Transverse colon (tissue), 4 donors: Measurements from ENCODE around the gene INCA1. TPM values are rescaled to one million over a fixed set of nuclear protein-coding genes. Genes with fewer than 3 reads are reported as not detected.

ENCODE experiments used
- DNase-seq: peaks from one replicate; pipeline ENCODE4 v3.0.0-alpha.2; 2019
- H3K27ac ChIP-seq, 4 donors: fragments of 200-600 bp; sonication (generic); 2 replicates each; pipeline ENCODE4 v1.5.1; 2016 to 2018; ENCODE audit warnings: inconsistent platforms in 4 of 4
- H3K27me3 ChIP-seq: fragments of 200-600 bp; sonication (generic); 2 replicates; pipeline ENCODE4 v1.5.1; 2017; ENCODE audit warnings: inconsistent platforms
- H3K36me3 ChIP-seq, 4 donors: fragments of 200-600 bp; sonication (generic); 2 replicates each; pipeline ENCODE4 v1.5.1; 2017 to 2019; ENCODE audit warnings: inconsistent platforms in 4 of 4
- H3K4me1 ChIP-seq, 4 donors: fragments of 200-600 bp; sonication (generic); 2 replicates each; pipeline ENCODE4 v1.5.1; 2017 to 2020; ENCODE audit warnings: inconsistent platforms in 4 of 4
- H3K4me3 ChIP-seq, 4 donors: fragments of 200-600 bp; sonication (generic); 1 replicate in 1 of 4; 2 replicates in 3 of 4; pipeline versions ENCODE4 v1.5.1 to v1.6.1; 2017 to 2019; ENCODE audit warnings: inconsistent platforms in 4 of 4
- H3K9me3 ChIP-seq, 2 donors: fragments of 200-600 bp; sonication (generic); 2 replicates each; pipeline ENCODE4 v1.5.1; 2017 to 2019; ENCODE audit warnings: inconsistent platforms in 2 of 2
- EP300 ChIP-seq: sonication (generic); formaldehyde crosslinking; IDR thresholded peaks from one replicate; pipeline ENCODE4 v1.6.1; 2017; ENCODE audit warnings: antibody characterized with exemption, low read depth
- POLR2A ChIP-seq: fragments of 450-650 bp; IDR thresholded peaks from one replicate; pipeline ENCODE4 v1.6.1; 2016; ENCODE audit warnings: antibody characterized with exemption, mild to moderate bottlenecking, moderate library complexity
- POLR2AphosphoS5 ChIP-seq, 3 donors: sonication (generic); formaldehyde crosslinking; IDR thresholded peaks; one replicate each; pipeline ENCODE4 v1.6.1; 2016; ENCODE audit warnings: antibody characterized with exemption in 3 of 3
- WGBS, 2 donors: methylation state at CpG; one replicate each; pipeline ENCODE4 v1.1.5; 2018; ENCODE audit warnings: low coverage in 1 of 2; 5-methylcytosine and 5-hydroxymethylcytosine counted together
- in situ Hi-C, 4 donors: fragments of 200-750 bp; cut with MboI; loops; one replicate each; pipeline versions ENCODE4 v1.15.0 to v1.15.1; 2017; ENCODE audit warnings: low sequenced_read_pairs in 3 of 4, low pct_ligation_motif_present in 1 of 4, low pct_unique_long_range_greater_than_20kb in 1 of 4
- intact Hi-C: fragments of 100-400 bp; cut with DNase I; formaldehyde crosslinking; loops from one replicate; pipeline ENCODE4 v1.15.1; 2023; ENCODE audit warnings: low total_unique reads
- total RNA-seq, 4 donors: library from RNA; depleted of rRNA; stranded (reverse); fragments of >200 nt; gene quantifications; one replicate each; pipeline ENCODE4 v1.1.0, GENCODE V29; 2016
- TF ChIP-seq, protein P1 (sequence below), 5 experiments: fragments of 200-600 bp in 3 of 5; fragments of 450-650 bp in 2 of 5; sonication (generic) in 3 of 5; IDR thresholded peaks; 1 replicate in 2 of 5; 2 replicates in 3 of 5; pipeline ENCODE4 v1.5.1; 2016 to 2017; ENCODE audit warnings: antibody characterized with exemption in 5 of 5, inconsistent platforms in 3 of 5, mild to moderate bottlenecking in 2 of 5, moderate library complexity in 1 of 5

Gene INCA1
- total RNA-seq, 4 donors from 2014 or later, result 1.8 to 2.2 TPM; not detected in 2

GRCh38 chr17:4947411-4948165 is 49.7 kb downstream of the INCA1 start:
- no peaks in the 10 kb centered on the region for H3K27me3 ChIP-seq
- H3K4me1 ChIP-seq, result peaks cover 29 to 58% (median 40%) of the 10 kb centered on the region in 4 donors
- TF ChIP-seq POLR2AphosphoS5 (IDR thresholded peaks at IDR 0.05) (peak in 2 of 3 donors; percentile 3 to 4), EP300 (no peak), POLR2A (no peak)
- TF ChIP-seq, protein P1, sequence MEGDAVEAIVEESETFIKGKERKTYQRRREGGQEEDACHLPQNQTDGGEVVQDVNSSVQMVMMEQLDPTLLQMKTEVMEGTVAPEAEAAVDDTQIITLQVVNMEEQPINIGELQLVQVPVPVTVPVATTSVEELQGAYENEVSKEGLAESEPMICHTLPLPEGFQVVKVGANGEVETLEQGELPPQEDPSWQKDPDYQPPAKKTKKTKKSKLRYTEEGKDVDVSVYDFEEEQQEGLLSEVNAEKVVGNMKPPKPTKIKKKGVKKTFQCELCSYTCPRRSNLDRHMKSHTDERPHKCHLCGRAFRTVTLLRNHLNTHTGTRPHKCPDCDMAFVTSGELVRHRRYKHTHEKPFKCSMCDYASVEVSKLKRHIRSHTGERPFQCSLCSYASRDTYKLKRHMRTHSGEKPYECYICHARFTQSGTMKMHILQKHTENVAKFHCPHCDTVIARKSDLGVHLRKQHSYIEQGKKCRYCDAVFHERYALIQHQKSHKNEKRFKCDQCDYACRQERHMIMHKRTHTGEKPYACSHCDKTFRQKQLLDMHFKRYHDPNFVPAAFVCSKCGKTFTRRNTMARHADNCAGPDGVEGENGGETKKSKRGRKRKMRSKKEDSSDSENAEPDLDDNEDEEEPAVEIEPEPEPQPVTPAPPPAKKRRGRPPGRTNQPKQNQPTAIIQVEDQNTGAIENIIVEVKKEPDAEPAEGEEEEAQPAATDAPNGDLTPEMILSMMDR (IDR thresholded peaks at IDR 0.05), result no peak
- H3K4me3 ChIP-seq, result peak overlapping the region; percentile 52 to 100 (median 84)
- no peaks in the 10 kb centered on the region for H3K9me3 ChIP-seq
- peaks cover 0 to 6% (median 0%) of the 10 kb centered on the region in 4 donors for H3K36me3 ChIP-seq
- DNase-seq, result peak; percentile 81
- intact Hi-C loops, result no loop called here
- peak overlapping the region; percentile 95 to 100 (median 100) for H3K27ac ChIP-seq
- WGBS, 2 donors, result 1% methylated on average over 49 of the region's 56 CpGs; no CpG with 5 or more reads in 1 of the 2 donors
- in situ Hi-C loops, result no loop called here

DNA sequence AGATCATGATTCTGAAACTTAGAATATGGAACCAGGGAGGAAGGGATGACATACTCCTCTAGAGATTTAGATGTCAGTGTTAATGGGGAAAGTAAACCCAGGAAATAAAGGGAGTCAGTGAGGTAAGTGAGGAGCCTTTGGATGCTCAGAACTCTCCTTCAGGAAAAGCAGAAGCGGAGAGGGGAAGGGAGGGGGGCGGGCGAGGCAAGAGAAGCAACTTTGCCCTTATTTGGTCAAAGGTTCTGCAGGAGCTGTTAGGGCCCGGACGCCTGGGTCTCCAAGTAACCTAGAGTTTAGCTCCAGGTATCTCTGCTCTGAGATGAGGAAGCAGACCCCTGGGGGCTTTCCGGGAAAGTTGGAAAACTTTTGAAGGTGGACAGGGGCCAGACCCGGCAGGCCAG is 50.3 kb downstream of the INCA1 start:
- H3K27ac ChIP-seq, result peak overlapping the region; percentile 95 to 100 (median 100)
- DNase-seq, result no peak
- intact Hi-C loops (no loop called here), in situ Hi-C loops (no loop called here)
- peaks cover 30 to 63% (median 40%) of the 10 kb centered on the region in 4 donors for H3K4me1 ChIP-seq
- H3K36me3 ChIP-seq, result peaks cover 0 to 6% (median 0%) of the 10 kb centered on the region in 4 donors
- H3K9me3 ChIP-seq, result no peaks in the 10 kb centered on the region
- H3K27me3 ChIP-seq, result no peaks in the 10 kb centered on the region
- H3K4me3 ChIP-seq, result peak overlapping the region; percentile 52 to 100 (median 84)
- WGBS, 2 donors, result 0% methylated on average over 7 of the region's 7 CpGs; no CpG with 5 or more reads in 1 of the 2 donors
- TF ChIP-seq POLR2A (no peak), POLR2AphosphoS5 (IDR thresholded peaks at IDR 0.05) (no peak), EP300 (no peak)
- TF ChIP-seq, protein P1 (IDR thresholded peaks at IDR 0.05), result no peak

DNA sequence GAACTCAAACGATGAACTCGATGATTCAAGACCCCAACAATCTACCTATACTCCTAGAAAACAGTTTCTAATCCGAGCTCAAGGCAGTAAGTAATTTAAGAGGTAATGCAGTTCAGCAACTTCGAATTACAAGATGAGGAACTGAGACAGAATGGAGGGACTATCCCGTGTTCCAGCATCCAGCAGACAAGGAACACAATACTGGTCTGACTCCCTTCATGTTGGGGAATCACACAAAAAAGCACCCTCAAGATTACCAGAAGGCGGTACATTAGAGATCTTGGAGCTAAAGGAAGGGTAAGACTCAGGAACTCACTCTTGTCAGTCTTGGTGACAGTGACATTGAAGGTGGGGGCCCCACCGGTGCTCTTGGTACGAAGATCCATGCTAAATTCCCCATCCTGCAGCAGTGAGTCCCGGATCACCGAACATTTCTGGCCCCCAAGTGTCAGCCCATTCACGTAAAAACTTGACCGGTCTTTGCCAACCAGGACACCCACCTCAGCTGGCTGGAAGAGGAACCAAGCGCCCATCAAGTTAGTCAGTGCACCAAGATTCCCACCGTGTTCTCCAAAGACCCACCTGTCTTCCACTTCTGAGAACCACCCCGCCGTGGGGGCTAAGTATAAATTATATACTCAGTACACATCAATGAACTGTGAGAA is 50.9 kb downstream of the INCA1 start:
- Histone ChIP-seq H3K4me1 (peaks cover 36 to 69% (median 45%) of the 10 kb centered on the region in 4 donors), H3K9me3 (no peaks in the 10 kb centered on the region), H3K4me3 (peak overlapping the region; percentile 52 to 100 (median 84)), H3K27me3 (no peaks in the 10 kb centered on the region), H3K27ac (peak overlapping the region; percentile 95 to 100 (median 100)), H3K36me3 (peaks cover 0 to 6% (median 0%) of the 10 kb centered on the region in 4 donors)
- TF ChIP-seq POLR2AphosphoS5 (IDR thresholded peaks at IDR 0.05) (no peak), POLR2A (peak; percentile 17)
- in situ Hi-C loops (no loop called here), intact Hi-C loops (no loop called here)
- WGBS, 2 donors, result 16 to 40% methylated on average over 4 to 16 of the region's 16 CpGs
- no peak for DNase-seq

DNA sequence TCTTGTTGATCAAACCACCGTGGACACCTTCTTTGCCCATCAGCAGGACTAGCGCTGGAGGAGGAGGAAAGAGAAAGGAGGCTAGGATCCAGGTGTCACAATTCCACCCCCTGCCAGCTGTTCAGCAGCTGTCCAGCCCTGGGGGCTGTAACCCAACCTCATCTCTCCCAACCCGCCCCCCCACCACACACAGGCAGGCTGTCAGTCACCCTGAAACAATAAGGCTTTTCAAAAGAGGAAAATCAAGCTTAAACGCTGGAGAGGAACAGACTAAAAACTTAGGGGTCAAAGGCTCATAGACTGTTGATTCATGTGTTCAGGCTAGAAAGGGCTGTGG is 51.4 kb downstream of the INCA1 start:
- TF ChIP-seq EP300, result no peak
- TF ChIP-seq POLR2AphosphoS5 (IDR thresholded peaks at IDR 0.05), result no peak
- TF ChIP-seq, protein P1 (IDR thresholded peaks at IDR 0.05), result no peak
- TF ChIP-seq POLR2A, result no peak
- in situ Hi-C loops (no loop called here), intact Hi-C loops (no loop called here)
- Histone ChIP-seq H3K27ac (peak overlapping the region; percentile 95 to 100 (median 100)), H3K4me1 (peaks cover 39 to 71% (median 47%) of the 10 kb centered on the region in 4 donors), H3K27me3 (no peaks in the 10 kb centered on the region), H3K4me3 (peak overlapping the region in 2 of 4 donors; percentile 77 to 92), H3K9me3 (no peaks in the 10 kb centered on the region), H3K36me3 (peaks cover 0 to 6% (median 0%) of the 10 kb centered on the region in 4 donors)
- DNase-seq, result no peak
- WGBS, 2 donors, result 0 to 23% methylated on average over 1 to 4 of the region's 4 CpGs
